A673 (cell line): ENCODE data around the gene CRNKL1. TPM values are rescaled to one million over a fixed set of nuclear protein-coding genes. Genes with fewer than 3 reads are reported as not detected.

Experiments
- BruUV-seq: library from RNA; stranded (reverse); fragments of 400-500 nt; replicated peaks from 2 replicates; lab custom pipeline; 2021; lab: Mats Ljungman, UMichigan
- CTCF ChIA-PET: fragments of 300-600 bp; sonication (Branson Sonifier 250); formaldehyde crosslinking; loops from one replicate; lab custom pipeline; 2022; ENCODE audit warnings: antibody characterized with exemption; lab: Charles Lee
- POLR2A ChIA-PET: fragments of 300-600 bp; sonication (Branson Sonifier 250); formaldehyde crosslinking; loops from one replicate; lab custom pipeline; 2022; ENCODE audit warnings: antibody characterized with exemption; ENCODE audit not compliant: low non-redundant PET; lab: Charles Lee
- DNase-seq: peaks from one replicate; pipeline ENCODE4 v3.0.0-alpha.2; 2015; ENCODE audit warnings: low spot score
- H3K27ac ChIP-seq: fragments of 200-600 bp; sonication (generic); 2 replicates; pipeline ENCODE4 v1.5.1; 2016; ENCODE audit warnings: mixed run types, low read depth, mild to moderate bottlenecking, mixed read lengths, antibody characterized with exemption, low read length; ENCODE audit not compliant: poor library complexity, severe bottlenecking
- H3K27me3 ChIP-seq: fragments of 200-600 bp; sonication (generic); replicated peaks from 2 replicates; pipeline ENCODE4 v1.6.1; 2017; ENCODE audit warnings: mixed run types, low read depth, mild to moderate bottlenecking, mixed read lengths, antibody characterized with exemption, low read length; ENCODE audit not compliant: insufficient read depth, poor library complexity
- H3K36me3 ChIP-seq: fragments of 200-600 bp; sonication (generic); 2 replicates; pipeline ENCODE4 v1.6.1; 2016; ENCODE audit warnings: mixed run types, mild to moderate bottlenecking, mixed read lengths, antibody characterized with exemption, low read length; ENCODE audit not compliant: insufficient read depth, poor library complexity, severe bottlenecking
- H3K4me1 ChIP-seq: fragments of 200-600 bp; sonication (generic); 2 replicates; pipeline ENCODE4 v1.6.1; 2017; ENCODE audit warnings: mixed run types, mild to moderate bottlenecking, mixed read lengths, antibody characterized with exemption, low read length; ENCODE audit not compliant: insufficient read depth, poor library complexity, severe bottlenecking
- H3K4me3 ChIP-seq: fragments of 200-600 bp; sonication (generic); 2 replicates; pipeline ENCODE4 v1.5.1; 2016; ENCODE audit warnings: low read depth, mixed run types, mild to moderate bottlenecking, mixed read lengths, low read length; ENCODE audit not compliant: poor library complexity, severe bottlenecking
- H3K9me3 ChIP-seq: fragments of 200-600 bp; sonication (generic); 2 replicates; pipeline ENCODE4 v1.6.1; 2016; ENCODE audit warnings: mixed run types, low read depth, mild to moderate bottlenecking, mixed read lengths, antibody characterized with exemption, low read length; ENCODE audit not compliant: poor library complexity, severe bottlenecking
- CTCF ChIP-seq: fragments of 300-800, 200-600 bp; sonication (generic); conservative IDR thresholded peaks from 2 replicates; pipeline ENCODE4 v1.5.1; 2017; ENCODE audit warnings: low read depth, mild to moderate bottlenecking, antibody characterized with exemption, low read length, moderate library complexity, mixed read lengths
- EZH2 ChIP-seq: fragments of 200-600 bp; sonication (generic); IDR thresholded peaks from 2 replicates; pipeline ENCODE4 v1.6.1; 2017; ENCODE audit warnings: borderline replicate concordance, low read depth, mild to moderate bottlenecking, mixed read lengths, antibody characterized with exemption, low read length; ENCODE audit not compliant: poor library complexity, severe bottlenecking
- intact Hi-C: fragments of 100-400 bp; cut with micrococcal nuclease; formaldehyde crosslinking; loops from one replicate; pipeline ENCODE4 v1.10.0; 2022; ENCODE audit not compliant: unreplicated experiment
- total RNA-seq: library from RNA; stranded (reverse); gene quantifications from 2 replicates; pipeline ENCODE4 v1.2.3, GENCODE V29; 2021

Gene CRNKL1
- total RNA-seq, 1 experiment from 2014 or later: 25.1 TPM

GRCh38 chr20:20037960-20038359 is 14.3 kb downstream of the CRNKL1 start:
- Histone ChIP-seq H3K36me3 (peaks cover 100% of the 10 kb centered on the region), H3K4me3 (no peak overlapping the region), H3K9me3 (no peaks in the 10 kb centered on the region), H3K4me1 (peaks cover 3% of the 10 kb centered on the region), H3K27ac (no peak overlapping the region), H3K27me3 (no peaks in the 10 kb centered on the region)
- intact Hi-C loops: loop anchor here (10.0 kb wide), 1 partner anchor 57 kb away; no protein-coding TSS in a partner anchor
- ChIA-PET POLR2A (interaction anchor here (0.7 kb wide), 1 partner anchor 675 kb away, joined by 8 read pairs; no protein-coding TSS in a partner anchor), CTCF (interaction anchor here (0.6 to 0.7 kb wide), 2 partner anchors 704 to 1042 kb away, joined by 3 to 6 read pairs; no protein-coding TSS in a partner anchor)
- DNase-seq: peak; percentile 18
- no TSS peak for BruUV-seq
- TF ChIP-seq CTCF (no peak), EZH2 (no peak)

DNA sequence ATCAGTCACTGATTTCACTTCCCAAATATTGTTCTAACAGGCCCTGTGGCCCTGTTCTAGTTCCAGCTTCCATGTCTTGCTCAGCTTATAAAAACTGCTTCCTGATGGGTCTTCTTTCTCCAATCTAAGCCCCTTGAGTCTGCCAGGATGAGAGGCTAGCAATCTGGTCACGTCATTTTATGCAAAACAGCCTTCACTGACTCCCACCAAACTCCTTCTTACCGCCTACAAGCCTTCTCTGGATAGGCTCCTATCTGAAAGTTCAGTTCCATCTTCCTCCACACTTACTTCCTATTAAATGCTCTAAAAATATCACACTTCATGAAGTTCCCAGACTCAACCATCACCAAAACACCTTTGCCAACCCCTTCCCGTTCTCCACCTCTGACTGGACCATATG is 15.5 kb downstream of the CRNKL1 start:
- peaks cover 3% of the 10 kb centered on the region for H3K4me1 ChIP-seq
- no peak overlapping the region for H3K4me3 ChIP-seq
- TF ChIP-seq EZH2 (no peak), CTCF (no peak)
- H3K27me3 ChIP-seq: no peaks in the 10 kb centered on the region
- no TSS peak for BruUV-seq
- intact Hi-C loops: loop anchor here (10.0 kb wide), 1 partner anchor 58 kb away; no protein-coding TSS in a partner anchor
- no peaks in the 10 kb centered on the region for H3K9me3 ChIP-seq
- H3K36me3 ChIP-seq: peaks cover 100% of the 10 kb centered on the region
- no peak overlapping the region for H3K27ac ChIP-seq
- CTCF ChIA-PET: no interaction called here
- POLR2A ChIA-PET: no interaction called here
- no peak for DNase-seq

- H3K36me3 ChIP-seq: peaks cover 95% of the 10 kb centered on the region
- DNase-seq: no peak
- intact Hi-C loops: loop anchor here (10.0 kb wide), 1 partner anchor 60 kb away; no protein-coding TSS in a partner anchor
- no peak overlapping the region for H3K27ac ChIP-seq
- H3K4me3 ChIP-seq: no peak overlapping the region
- no peaks in the 10 kb centered on the region for H3K27me3 ChIP-seq
- no peak for TF ChIP-seq EZH2
- TF ChIP-seq CTCF: no peak
- ChIA-PET CTCF (no interaction called here), POLR2A (no interaction called here)
- H3K9me3 ChIP-seq: no peaks in the 10 kb centered on the region
- BruUV-seq: no TSS peak
- H3K4me1 ChIP-seq: peaks cover 3% of the 10 kb centered on the region
Observed at GRCh38 chr20:20034486-20034885, 17.8 kb downstream of the CRNKL1 start.
